ENCODE measurements around the gene ROCK2. TPM values are rescaled to one million over a fixed set of nuclear protein-coding genes. Genes with fewer than 3 reads are reported as not detected.

The ROCK2 gene
- total and polyA plus RNA-seq, 8 donors, result 49.4 to 61.5 (median 58.8) TPM

GRCh38 chr2:11385847-11386246 lies 41.4 kb upstream of the ROCK2 start:
- TF ChIP-seq CTCF (IDR thresholded peaks at IDR 0.05), result no peak
- no peaks in the 10 kb centered on the region for H3K9me3 ChIP-seq
- no peaks in the 10 kb centered on the region for H3K27me3 ChIP-seq
- H3K27ac ChIP-seq, result no peak overlapping the region
- ATAC-seq, result no peak
- no peak for DNase-seq
- H3K4me3 ChIP-seq, result no peak overlapping the region
- H3K36me3 ChIP-seq, result no peaks in the 10 kb centered on the region
- intact Hi-C loops (cut with DNase I), result no loop called here
- peaks cover 16 to 22% of the 10 kb centered on the region in 2 donors for H3K4me1 ChIP-seq

GRCh38 chr2:11385216-11385615 lies 40.8 kb upstream of the ROCK2 start:
- no peak for ATAC-seq

GRCh38 chr2:11379558-11379957 lies 35.1 kb upstream of the ROCK2 start:
- Histone ChIP-seq H3K9me3 (no peaks in the 10 kb centered on the region), H3K27ac (peak overlapping the region; percentile 56 to 79), H3K4me1 (peaks cover 16 to 26% of the 10 kb centered on the region in 2 donors), H3K36me3 (no peaks in the 10 kb centered on the region), H3K4me3 (no peak overlapping the region), H3K27me3 (no peaks in the 10 kb centered on the region)
- no peak for ATAC-seq
- TF ChIP-seq CTCF (IDR thresholded peaks at IDR 0.05), result no peak
- no peak for DNase-seq
- intact Hi-C loops (cut with DNase I), result no loop called here

More at GRCh38 chr2:11385216-11385615, 40.8 kb upstream of the ROCK2 start:
- TF ChIP-seq CTCF (IDR thresholded peaks at IDR 0.05), result no peak
- Histone ChIP-seq H3K36me3 (no peaks in the 10 kb centered on the region), H3K4me1 (peaks cover 16 to 25% of the 10 kb centered on the region in 2 donors), H3K4me3 (no peak overlapping the region), H3K27ac (no peak overlapping the region), H3K9me3 (no peaks in the 10 kb centered on the region), H3K27me3 (no peaks in the 10 kb centered on the region)
- DNase-seq, result no peak
- intact Hi-C loops (cut with DNase I), result no loop called here

GRCh38 chr2:11377928-11378545 lies 33.6 kb upstream of the ROCK2 start:
- TF ChIP-seq CTCF (IDR thresholded peaks at IDR 0.05), result no peak
- Histone ChIP-seq H3K4me3 (no peak overlapping the region), H3K27me3 (no peaks in the 10 kb centered on the region), H3K4me1 (peaks cover 18 to 31% of the 10 kb centered on the region in 2 donors), H3K27ac (peak overlapping the region; percentile 56 to 79), H3K9me3 (no peaks in the 10 kb centered on the region), H3K36me3 (no peaks in the 10 kb centered on the region)
- DNase-seq (no peak), ATAC-seq (no peak)
- intact Hi-C loops (cut with DNase I), result no loop called here

GRCh38 chr2:11376071-11376470 lies 31.6 kb upstream of the ROCK2 start:
- intact Hi-C loops (cut with DNase I), result no loop called here
- peak overlapping the region; percentile 79 to 92 for H3K27ac ChIP-seq
- ATAC-seq (no peak), DNase-seq (no peak)
- peaks cover 15 to 31% of the 10 kb centered on the region in 2 donors for H3K4me1 ChIP-seq
- no peak for TF ChIP-seq CTCF (IDR thresholded peaks at IDR 0.05)
- no peaks in the 10 kb centered on the region for H3K9me3 ChIP-seq
- no peaks in the 10 kb centered on the region for H3K36me3 ChIP-seq
- no peaks in the 10 kb centered on the region for H3K27me3 ChIP-seq
- no peak overlapping the region for H3K4me3 ChIP-seq

All from left lung (tissue), 10 donors.